Adrenal gland (tissue), 12 donors: Measurements from ENCODE around the gene ENAH. TPM values are rescaled to one million over a fixed set of nuclear protein-coding genes. Genes with fewer than 3 reads are reported as not detected.
"Not testable (repeated sequence)": the region's sequence is repeated elsewhere in the genome, so short reads cannot be mapped to it uniquely, and the experiment has no call there.

Source experiments
- DNase-seq, 7 donors: peaks; one replicate each; pipeline ENCODE4 v3.0.0-alpha.2; 2019 to 2020
- H3K27ac ChIP-seq, 5 donors: fragments of 200-600 bp; sonication (generic) in 4 of 5; 1 replicate in 3 of 5; 2 replicates in 2 of 5; pipeline versions ENCODE4 v1.5.1 to v1.8.0; 2016 to 2020; ENCODE audit warnings: mild to moderate bottlenecking in 1 of 5
- H3K27me3 ChIP-seq: fragments of 200-600 bp; 2 replicates; pipeline ENCODE4 v1.8.0; 2021
- H3K36me3 ChIP-seq, 2 donors: fragments of 200-600 bp; replicated peaks in 1 of 2; 1 replicate in 1 of 2; 2 replicates in 1 of 2; pipeline versions ENCODE4 v1.5.1 to v1.8.0; 2018 to 2022
- H3K4me1 ChIP-seq, 2 donors: fragments of 200-600 bp; replicated peaks in 1 of 2; 1 replicate in 1 of 2; 2 replicates in 1 of 2; pipeline versions ENCODE4 v1.5.1 to v1.8.0; 2018 to 2021
- H3K4me3 ChIP-seq, 4 donors: fragments of 200-600 bp; sonication (generic) in 3 of 4; one replicate each; pipeline ENCODE4 v1.5.1; 2016 to 2018
- H3K9me3 ChIP-seq, 3 donors: fragments of 200-600 bp; sonication (generic) in 1 of 3; replicated peaks in 1 of 3; 1 replicate in 2 of 3; 2 replicates in 1 of 3; pipeline versions ENCODE4 v1.5.1 to v1.8.0; 2016 to 2021
- POLR2A ChIP-seq, 2 donors: fragments of 450-650 bp; IDR thresholded peaks; one replicate each; pipeline ENCODE4 v1.6.1; 2017; ENCODE audit warnings: antibody characterized with exemption in 2 of 2, mild to moderate bottlenecking in 2 of 2, moderate library complexity in 1 of 2
- WGBS, 4 donors: extraction: QIAGEN DNeasy Blood & Tissue Kit in 2 of 4; methylation state at CpG; one replicate each; pipeline versions ENCODE4 v1.1.5 to v1.1.7; 2013 to 2017; 5-methylcytosine and 5-hydroxymethylcytosine counted together
- intact Hi-C, 2 donors: fragments of 100-400 bp; cut with DNase I; formaldehyde crosslinking; loops; one replicate each; pipeline versions ENCODE4 v1.14.1 to v1.15.0; 2022 to 2023
- polyA plus RNA-seq, 3 donors: library from polyadenylated mRNA; stranded (reverse); fragments of 200-250 nt in 2 of 3; fragments of 350-450 nt in 1 of 3; fragmentation: Illumina TruSeq in 1 of 3; extraction: RNeasy Lipid Tissue Mini Kit (QIAGEN cat#74804) in 1 of 3; gene quantifications; one replicate each; pipeline ENCODE4 v1.2.3, GENCODE V29; 2013 to 2014
- total RNA-seq, 9 donors: library from RNA; depleted of rRNA in 4 of 9; stranded (reverse); fragments of >200 nt in 4 of 9; fragments of 120-200 nt in 1 of 9; fragmentation: NEBNext Ultra II Directional in 1 of 9; extraction: Animal tissue kit (Norgen Biotek cat#: 25700) in 1 of 9; gene quantifications; one replicate each; pipeline versions ENCODE4 v1.1.0 to v1.2.4, GENCODE V29; 2013 to 2023
- TF ChIP-seq, protein P1 (sequence below), 6 experiments: fragments of 450-650 bp in 4 of 6; fragments of 200-600 bp in 2 of 6; sonication (generic) in 1 of 6; IDR thresholded peaks; 1 replicate in 5 of 6; 2 replicates in 1 of 6; pipeline versions ENCODE4 v1.5.1 to v1.8.0; 2016 to 2021; ENCODE audit warnings: antibody characterized with exemption in 6 of 6, mild to moderate bottlenecking in 2 of 6, moderate library complexity in 1 of 6
- donor health status: healthy with polysubstance abuse.
- donor health status: Bipolar disorder and iron deficiency.
- donor health status: DM: yes; HTN: yes; CAD: no.
- donor health status: DM: no; HTN: no; CAD: no.
- donor health status: DM: no; HTN: no; CAD: no.
- donor health status: DM: yes; HTN: yes; CAD: no.

Gene ENAH
- total and polyA plus RNA-seq, 12 donors, result 10.0 to 142 (median 71.9) TPM

DNA sequence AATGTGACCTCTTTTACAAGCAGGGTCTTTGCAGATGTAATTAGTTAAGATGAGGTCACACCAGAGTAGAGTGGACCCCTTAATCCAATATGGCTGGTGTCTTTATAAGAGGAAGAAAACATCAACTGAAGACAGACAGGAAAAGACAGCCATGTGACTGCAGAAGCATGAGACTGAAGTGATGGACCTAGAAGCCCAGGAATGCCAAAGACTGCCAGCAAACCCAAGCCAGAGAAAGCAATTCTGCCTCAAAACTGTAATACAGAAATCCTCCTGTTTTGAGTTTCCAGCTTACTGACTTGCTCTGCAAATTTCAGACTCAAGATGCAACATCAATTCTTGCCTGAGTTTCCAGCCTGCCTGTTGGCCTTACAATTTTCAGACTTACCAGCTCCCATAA, 17.3 kb downstream of the ENAH start:
- H3K4me1 ChIP-seq, result peaks cover 0 to 5% of the 10 kb centered on the region in 2 donors
- intact Hi-C loops, result no loop called here
- no peak for TF ChIP-seq POLR2A (IDR thresholded peaks at IDR 0.05)
- TF ChIP-seq, protein P1, sequence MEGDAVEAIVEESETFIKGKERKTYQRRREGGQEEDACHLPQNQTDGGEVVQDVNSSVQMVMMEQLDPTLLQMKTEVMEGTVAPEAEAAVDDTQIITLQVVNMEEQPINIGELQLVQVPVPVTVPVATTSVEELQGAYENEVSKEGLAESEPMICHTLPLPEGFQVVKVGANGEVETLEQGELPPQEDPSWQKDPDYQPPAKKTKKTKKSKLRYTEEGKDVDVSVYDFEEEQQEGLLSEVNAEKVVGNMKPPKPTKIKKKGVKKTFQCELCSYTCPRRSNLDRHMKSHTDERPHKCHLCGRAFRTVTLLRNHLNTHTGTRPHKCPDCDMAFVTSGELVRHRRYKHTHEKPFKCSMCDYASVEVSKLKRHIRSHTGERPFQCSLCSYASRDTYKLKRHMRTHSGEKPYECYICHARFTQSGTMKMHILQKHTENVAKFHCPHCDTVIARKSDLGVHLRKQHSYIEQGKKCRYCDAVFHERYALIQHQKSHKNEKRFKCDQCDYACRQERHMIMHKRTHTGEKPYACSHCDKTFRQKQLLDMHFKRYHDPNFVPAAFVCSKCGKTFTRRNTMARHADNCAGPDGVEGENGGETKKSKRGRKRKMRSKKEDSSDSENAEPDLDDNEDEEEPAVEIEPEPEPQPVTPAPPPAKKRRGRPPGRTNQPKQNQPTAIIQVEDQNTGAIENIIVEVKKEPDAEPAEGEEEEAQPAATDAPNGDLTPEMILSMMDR (IDR thresholded peaks at IDR 0.05), result no peak
- no peak overlapping the region for H3K4me3 ChIP-seq
- no peak for DNase-seq
- no peaks in the 10 kb centered on the region for H3K36me3 ChIP-seq
- H3K27me3 ChIP-seq, result no peaks in the 10 kb centered on the region
- H3K27ac ChIP-seq, result no peak overlapping the region
- no peaks in the 10 kb centered on the region for H3K9me3 ChIP-seq

DNA sequence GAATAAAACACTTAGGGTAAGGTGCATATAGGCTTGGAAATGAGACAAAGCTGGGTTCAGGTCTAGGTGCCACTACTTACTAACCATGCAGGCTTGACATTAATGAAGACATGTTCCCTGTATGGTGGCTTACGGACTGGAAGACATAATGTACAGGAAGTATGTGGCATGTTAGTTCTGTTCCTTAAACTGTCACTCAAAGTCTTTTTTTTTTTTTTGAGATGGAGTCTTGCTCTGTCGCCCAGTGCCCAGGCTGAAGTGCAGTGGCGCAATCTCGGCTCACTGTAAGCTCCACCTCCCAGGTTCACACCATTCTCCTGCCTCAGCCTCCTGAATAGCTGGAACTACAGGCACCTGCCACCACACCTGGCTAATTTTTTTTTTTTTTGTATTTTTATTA, 20.1 kb downstream of the ENAH start:
- H3K27me3 ChIP-seq, intact Hi-C loops, DNase-seq, H3K36me3 ChIP-seq, H3K4me3 ChIP-seq, H3K27ac ChIP-seq, H3K9me3 ChIP-seq: not testable (repeated sequence)
- WGBS, 4 donors, result 84 to 94% (median 88%) methylated on average over 4 of the region's 4 CpGs
- H3K4me1 ChIP-seq, result peaks cover under 1 to 11% of the 10 kb centered on the region in 2 donors

DNA sequence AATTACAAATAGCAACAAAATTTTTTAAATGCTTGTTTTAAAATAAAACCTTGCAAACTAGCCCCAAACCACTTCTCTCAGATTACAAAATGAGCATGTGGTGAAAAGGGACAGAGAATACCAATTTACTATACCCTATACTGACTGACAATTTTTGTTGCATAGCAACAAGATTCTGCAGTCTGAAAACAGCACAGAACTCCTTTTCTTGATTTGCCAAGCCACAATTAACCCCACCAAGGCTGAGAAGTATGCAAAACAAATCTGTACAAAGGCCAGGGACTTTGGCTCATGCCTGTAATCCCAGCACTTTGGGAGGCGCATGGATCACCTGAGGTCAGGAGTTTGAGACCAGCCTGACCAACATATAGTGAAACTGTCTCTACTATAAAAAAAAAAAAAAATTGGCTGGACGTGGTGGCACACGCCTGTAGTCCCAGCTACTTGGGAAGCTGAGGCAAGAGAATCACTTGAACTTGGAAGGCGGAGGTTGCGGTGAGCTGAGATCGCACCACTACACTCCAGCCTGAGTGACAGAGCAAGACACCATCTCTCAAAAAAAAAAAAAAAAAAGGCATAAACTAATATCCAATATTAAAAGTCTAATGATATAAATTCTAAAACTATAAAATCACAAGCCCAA, 21.8 kb downstream of the ENAH start:
- Histone ChIP-seq H3K27me3 (no peaks in the 10 kb centered on the region), H3K27ac (no peak overlapping the region), H3K9me3 (no peaks in the 10 kb centered on the region), H3K4me1 (peaks cover 11 to 23% of the 10 kb centered on the region in 2 donors), H3K4me3 (no peak overlapping the region), H3K36me3 (no peaks in the 10 kb centered on the region)
- no peak for DNase-seq
- WGBS, 4 donors, result 88 to 95% (median 91%) methylated on average over 6 of the region's 6 CpGs
- TF ChIP-seq POLR2A (IDR thresholded peaks at IDR 0.05), result no peak
- TF ChIP-seq, protein P1 (IDR thresholded peaks at IDR 0.05), result no peak
- intact Hi-C loops, result no loop called here

DNA sequence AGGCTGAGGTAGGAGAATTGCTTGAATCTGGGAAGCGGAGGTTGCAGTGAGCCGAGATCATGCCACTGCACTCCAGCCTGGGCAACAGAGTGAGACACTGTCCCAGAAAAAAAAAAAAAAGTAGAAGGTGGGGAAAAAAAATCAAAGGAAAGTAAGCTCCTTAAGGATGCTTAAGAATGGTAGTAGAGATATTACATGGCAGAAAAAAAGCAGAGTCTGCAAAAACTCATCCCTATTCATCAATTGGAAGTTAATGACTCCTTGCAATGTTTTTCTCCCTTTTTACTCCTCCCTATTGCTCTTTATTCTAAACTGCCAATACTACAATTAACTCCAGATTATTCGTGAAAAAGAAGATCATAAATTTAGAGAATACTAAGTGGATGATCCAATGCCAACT, 23.4 kb downstream of the ENAH start:
- H3K27ac ChIP-seq, result no peak overlapping the region
- H3K27me3 ChIP-seq, result no peaks in the 10 kb centered on the region
- intact Hi-C loops, result no loop called here
- H3K4me1 ChIP-seq, result peaks cover 11 to 23% of the 10 kb centered on the region in 2 donors
- 86 to 93% (median 88%) methylated on average over 3 of the region's 3 CpGs for WGBS, 4 donors
- no peak overlapping the region for H3K4me3 ChIP-seq
- no peak for DNase-seq
- no peak for TF ChIP-seq POLR2A (IDR thresholded peaks at IDR 0.05)
- TF ChIP-seq, protein P1 (IDR thresholded peaks at IDR 0.05), result no peak
- H3K9me3 ChIP-seq, result no peaks in the 10 kb centered on the region
- no peaks in the 10 kb centered on the region for H3K36me3 ChIP-seq

DNA sequence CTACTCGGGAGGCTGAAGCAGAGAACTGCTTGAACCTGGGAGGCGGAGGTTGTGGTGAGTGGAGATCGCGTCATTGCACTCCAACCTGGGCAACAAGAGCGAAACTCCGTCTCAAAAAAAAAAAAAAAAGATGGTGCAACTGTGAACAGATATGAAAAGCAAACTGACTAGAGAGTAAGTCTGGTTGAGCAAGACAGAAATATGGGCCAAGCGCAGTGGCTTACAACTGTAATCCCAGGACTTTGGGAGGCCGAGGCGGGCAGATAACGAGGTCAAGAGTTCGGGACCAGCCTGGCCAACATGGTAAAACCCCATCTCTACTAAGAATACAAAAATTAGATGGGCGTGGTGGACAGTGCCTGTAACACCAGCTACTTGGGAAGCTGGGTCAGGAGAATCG, 24.1 kb downstream of the ENAH start:
- H3K4me1 ChIP-seq, result peaks cover 11 to 23% of the 10 kb centered on the region in 2 donors
- WGBS, 4 donors, result 91 to 98% (median 94%) methylated on average over 13 of the region's 13 CpGs
- not testable (repeated sequence) for H3K27me3 ChIP-seq

More for the DNA sequence above, 24.1 kb downstream of the ENAH start:
- H3K27ac ChIP-seq, H3K36me3 ChIP-seq, DNase-seq, H3K4me3 ChIP-seq, intact Hi-C loops, H3K9me3 ChIP-seq: not testable (repeated sequence)
